ELF-1 (cell line): ENCODE measurements around the gene DPP4.
"Not testable (repeated sequence)": the region's sequence is repeated elsewhere in the genome, so short reads cannot be mapped to it uniquely, and the experiment has no call there.

ENCODE experiments used
- DNase-seq: peaks from one replicate; pipeline ENCODE4 v3.0.0-alpha.2; 2016; ENCODE audit warnings: low read depth, low spot score

Gene DPP4

GRCh38 chr2:161991991-161992390 is 82.0 kb downstream of the DPP4 start:
- DNase-seq: no peak

GRCh38 chr2:161990741-161991140 is 83.3 kb downstream of the DPP4 start:
- DNase-seq: no peak

GRCh38 chr2:161990036-161990435 is 84.0 kb downstream of the DPP4 start:
- no peak for DNase-seq

- no peak for DNase-seq
Measured at GRCh38 chr2:161988589-161988988, 85.4 kb downstream of the DPP4 start.

DNA sequence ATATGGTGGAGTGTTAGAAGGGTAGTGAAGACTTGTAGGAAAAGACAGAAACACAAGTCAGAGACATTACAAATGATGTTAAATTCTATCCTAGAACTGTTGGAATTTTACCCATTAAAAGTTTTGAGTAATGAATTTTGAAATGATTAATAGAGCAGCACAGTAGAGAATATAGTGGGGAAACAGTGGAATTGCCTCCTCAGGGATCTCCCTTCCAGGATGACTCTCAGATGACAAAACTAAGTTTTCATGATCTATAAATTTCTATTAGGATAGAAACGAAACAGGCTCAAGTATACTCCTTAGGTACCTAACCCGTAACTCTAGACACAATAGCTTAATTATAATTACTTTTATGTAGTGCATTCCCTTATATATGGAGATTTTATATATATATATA is 86.7 kb downstream of the DPP4 start:
- no peak for DNase-seq

GRCh38 chr2:161983866-161984265 is 90.1 kb downstream of the DPP4 start:
- no peak for DNase-seq

- no peak for DNase-seq
Measured at GRCh38 chr2:161983331-161983651, 90.7 kb downstream of the DPP4 start.

DNA sequence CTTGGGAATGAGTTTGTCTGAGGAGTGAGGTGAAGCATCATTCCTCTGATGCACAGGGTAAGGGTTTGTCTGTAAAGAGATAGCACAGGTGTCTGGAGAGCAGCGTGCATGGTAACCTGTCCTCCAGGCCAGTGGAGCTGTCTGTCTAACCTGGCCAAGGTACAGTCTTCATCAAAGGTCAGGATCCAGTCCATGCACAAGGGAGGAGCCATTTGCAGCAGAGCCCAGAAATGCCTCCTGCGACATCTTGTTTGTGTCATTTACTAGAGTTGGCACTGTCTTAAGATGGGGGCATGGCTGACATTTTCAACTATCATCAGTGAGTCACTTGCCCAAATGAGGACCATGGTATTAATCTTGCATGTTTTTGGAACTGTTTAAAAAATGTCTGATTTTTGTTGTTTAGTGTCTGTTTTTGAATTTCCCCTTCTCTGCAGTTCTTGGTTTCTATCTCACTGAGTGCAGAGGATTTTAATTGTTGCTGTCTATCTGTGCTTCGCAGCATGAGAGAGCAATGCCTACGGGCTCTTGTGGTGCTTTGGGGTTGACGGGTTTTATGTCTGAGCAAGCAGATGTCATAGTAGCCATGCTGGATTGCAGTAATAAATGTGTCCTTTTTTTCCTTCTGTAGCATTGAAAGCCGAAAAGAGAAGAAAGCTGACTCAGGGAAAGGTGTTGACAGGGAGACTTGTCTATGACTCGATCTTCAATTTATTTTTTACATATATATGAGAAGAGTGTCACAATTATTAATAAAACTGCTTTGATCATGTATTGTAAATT is 91.3 kb downstream of the DPP4 start:
- DNase-seq: no peak

DNA sequence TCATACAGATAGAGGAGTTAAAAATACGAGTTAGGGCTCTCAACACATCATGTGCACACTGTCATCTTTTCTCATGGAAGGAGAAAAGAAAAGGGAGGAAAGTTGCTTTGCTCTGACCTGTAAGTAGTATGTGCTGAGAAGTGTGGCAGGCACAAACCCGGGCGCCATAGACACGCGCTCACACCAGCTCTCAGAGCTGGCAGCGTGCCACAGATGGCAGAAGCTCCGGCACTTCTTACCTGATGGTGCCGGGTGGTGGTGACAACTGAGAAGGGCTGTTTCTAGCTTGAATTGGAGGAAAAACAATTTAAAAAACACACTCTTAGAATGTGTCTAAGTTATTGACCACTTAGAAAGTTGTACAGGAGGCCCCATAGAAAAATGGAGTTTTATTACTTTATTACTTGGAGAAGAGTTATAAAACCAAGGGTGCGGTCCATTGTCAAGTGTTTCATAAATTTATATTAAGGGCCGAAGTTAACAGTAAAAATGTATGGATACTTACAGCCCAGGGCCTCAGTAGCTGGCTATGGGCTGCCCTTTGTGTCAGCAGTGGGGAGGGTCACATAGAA is 92.2 kb downstream of the DPP4 start:
- no peak for DNase-seq

- DNase-seq: no peak
Measured at GRCh38 chr2:161980976-161981375, 93.0 kb downstream of the DPP4 start.

DNA sequence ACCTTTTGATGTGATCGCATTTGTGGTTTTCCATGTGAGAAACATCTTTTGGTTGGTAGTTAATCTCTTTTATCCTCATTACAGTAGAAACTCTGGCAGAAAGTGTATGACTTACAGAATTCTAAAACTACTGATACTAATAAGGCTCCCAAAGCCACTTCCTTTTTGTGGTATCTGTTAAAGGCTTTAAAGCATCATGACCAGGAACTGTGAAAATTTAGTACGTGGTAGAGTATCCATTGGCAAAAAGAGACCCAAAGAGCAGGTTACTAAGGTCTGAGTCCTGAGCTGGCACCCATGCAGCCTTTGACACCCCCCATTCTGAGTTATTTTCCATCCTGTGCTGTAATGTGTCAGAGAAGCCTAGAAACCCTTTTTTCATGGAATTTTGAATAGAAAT is 94.5 kb downstream of the DPP4 start:
- no peak for DNase-seq

DNA sequence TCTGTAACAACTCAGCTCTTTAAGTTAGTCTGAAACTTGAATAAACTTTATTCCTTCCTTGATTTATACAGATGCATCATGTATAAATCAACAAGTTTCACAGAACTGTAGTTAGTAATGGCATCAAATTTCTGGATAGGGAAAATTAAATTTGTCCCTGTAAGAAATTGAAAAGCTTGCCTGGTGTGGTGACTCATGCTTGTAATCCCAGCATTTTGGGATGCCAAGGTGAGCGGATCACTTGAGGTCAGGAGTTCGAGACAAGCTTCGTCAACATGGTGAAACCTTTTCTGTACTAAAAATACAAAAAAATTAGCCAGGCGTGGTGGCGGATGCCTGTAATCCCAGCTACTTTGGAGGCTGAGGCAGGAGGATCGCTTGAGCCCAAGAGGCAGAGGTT is 96.1 kb downstream of the DPP4 start:
- not testable (repeated sequence) for DNase-seq

- no peak for DNase-seq
Measured at GRCh38 chr2:161976917-161977316, 97.1 kb downstream of the DPP4 start.

DNA sequence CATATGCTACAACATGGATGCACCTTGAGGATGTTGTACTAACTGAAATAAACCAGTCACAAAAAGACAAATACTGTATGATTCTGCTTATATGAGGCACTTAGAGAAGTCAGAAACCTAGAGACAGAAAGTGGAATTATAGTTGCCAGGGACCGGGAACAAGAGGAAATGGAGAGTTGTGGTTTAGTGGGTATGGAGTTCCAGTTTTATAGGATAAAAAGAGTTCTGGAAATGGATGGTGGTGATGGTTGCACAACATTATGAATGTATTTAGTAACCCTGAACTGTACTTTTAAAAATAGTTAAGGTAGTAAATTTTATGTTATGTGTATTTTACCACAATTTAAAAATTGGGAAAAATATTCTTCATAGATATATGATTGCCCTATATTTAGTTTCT is 97.7 kb downstream of the DPP4 start:
- DNase-seq: no peak

DNA sequence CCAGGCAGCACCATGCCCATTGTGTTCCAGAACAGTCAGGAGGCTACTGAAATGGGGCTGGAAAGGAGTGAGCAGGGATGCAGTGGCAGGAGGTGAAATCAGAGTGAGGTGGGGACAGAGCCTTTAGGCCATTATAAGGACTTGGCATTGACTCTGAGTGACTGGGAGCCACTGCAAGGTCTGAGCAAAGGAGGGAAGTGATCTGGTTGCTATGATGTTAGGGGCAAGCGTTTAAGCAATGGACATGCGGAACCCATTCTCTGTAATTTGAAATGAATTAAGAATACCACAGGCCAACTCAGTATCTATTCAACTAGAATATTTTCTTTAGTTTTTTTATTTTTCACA is 98.2 kb downstream of the DPP4 start:
- DNase-seq: no peak

GRCh38 chr2:161975062-161975812 is 98.8 kb downstream of the DPP4 start:
- DNase-seq: no peak

DNA sequence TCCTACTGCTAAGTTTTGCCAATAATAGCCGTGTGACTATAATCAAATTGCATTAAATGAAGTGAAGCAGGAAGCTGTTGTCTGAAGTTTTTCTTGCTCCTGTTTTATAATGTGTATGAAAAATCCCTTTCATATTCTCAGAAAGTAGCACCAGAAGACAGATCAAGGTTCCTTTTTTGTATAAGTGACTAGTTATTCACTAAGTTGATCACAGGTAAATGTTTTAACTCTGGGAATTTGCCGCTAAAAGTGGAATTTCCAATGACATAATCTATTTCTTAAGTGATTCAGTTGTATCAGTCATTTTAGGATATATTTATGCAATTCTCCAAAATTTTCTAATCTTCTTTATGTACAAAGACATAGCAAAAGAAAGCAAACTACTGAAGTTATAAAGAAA is 99.6 kb downstream of the DPP4 start:
- no peak for DNase-seq

DNA sequence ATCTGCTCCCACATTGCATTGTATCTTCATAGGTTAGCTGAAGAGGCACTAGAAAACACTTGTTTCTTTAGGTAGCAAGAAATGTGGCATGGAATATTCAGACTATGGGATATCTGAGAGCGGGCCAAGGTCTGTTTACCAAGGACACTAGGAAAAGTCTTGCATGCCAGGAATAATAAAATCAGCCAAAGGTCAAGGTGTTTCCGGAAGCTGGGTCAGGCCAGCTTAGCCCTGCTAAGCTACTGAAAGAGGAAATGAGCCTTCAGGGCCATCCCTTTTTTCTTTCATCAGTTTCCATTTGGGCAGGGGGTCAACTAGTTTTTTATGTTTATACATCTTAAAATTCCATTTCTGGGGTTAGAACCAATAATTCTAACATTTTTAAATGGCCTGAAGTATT is 101.1 kb downstream of the DPP4 start:
- no peak for DNase-seq

DNA sequence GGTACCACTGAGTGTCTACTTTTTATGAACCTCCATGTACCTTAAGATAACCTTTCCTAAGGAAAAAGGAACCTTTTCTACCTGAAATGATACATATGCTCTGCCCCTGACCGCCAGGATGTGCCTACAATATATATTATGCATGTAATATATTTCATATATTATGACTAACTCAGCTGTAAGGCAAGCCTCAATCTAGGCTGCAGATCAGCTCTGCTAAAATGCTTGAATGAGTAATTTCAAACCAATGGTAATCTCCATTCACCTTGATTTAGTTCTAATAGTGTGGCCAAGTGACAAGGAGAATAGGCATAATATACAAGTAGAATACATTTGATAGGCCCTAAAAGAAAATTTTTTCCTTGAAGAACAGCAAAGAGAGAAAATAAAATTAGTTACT is 101.8 kb downstream of the DPP4 start:
- no peak for DNase-seq

DNA sequence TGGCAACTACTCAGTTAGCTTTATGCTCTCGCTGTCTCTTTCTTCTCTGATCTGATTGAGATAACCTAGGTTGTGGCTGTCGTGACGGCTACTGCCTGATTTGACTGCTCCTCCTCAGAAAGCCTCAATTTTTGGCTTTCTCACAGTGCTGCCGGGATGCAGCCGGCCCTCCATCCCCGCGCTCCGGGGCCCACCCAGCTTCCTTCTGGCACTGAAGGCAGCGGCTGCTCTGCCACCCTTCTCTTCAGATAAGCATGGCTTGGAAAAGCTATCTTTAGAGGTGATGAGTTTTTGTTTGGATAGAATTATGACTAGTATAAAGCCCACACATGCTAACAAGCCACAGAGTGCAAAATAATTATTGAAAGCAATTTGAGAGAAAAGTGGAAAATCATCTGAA is 102.5 kb downstream of the DPP4 start:
- DNase-seq: no peak

GRCh38 chr2:161969159-161969558 is 104.9 kb downstream of the DPP4 start:
- DNase-seq: no peak

DNA sequence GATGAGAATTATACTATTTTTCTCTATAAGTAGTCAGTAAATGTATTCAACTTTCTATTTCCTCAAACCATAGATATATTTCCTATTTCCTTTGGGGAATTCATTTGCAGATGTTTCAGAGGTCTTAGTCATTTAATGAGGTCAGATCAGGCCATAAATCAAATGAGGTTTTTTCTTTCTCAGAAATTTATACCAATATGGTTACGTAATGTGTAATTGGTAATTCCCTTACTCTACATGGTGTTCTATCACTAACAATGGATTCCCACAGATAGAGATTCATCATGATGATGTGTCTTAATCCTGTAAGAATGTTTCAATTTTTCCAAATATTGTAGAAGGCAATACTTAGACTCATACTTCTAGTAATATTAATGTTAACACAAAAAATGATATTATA is 108.0 kb downstream of the DPP4 start:
- DNase-seq: no peak

DNA sequence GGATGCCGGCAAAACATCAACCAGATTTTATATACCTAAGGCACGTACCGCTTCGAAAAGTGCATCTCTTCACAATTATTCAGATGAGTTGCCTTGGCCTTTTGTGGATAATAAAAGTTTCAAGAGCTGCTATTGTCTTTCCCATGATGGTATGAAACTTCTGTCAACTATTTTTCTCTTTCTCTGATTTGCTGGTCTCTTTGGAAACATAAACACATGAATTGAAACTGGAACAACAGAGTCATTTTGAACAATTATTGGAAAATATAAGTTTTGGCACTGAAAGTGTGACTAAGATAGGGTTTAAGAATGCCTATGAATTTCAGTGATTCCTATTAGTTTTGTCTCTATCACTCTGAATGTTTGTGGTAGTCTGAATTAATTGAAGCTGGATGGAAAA is 109.9 kb downstream of the DPP4 start:
- no peak for DNase-seq
